HepG2 (cell line): ENCODE results near the gene RBM14. TPM values are rescaled to one million over a fixed set of nuclear protein-coding genes. Genes with fewer than 3 reads are reported as not detected.

Experiments used
- ATAC-seq: fragments of 200-7000 bp; cut with Tn5 transposase; 3 replicates; pipeline ENCODE4 v1.9.1; 2020; ENCODE audit warnings: mild to moderate bottlenecking, moderate library complexity
- BruUV-seq: library from RNA; stranded (reverse); fragments of 400-500 nt; replicated peaks from 2 replicates; lab custom pipeline; 2021; lab: Mats Ljungman, UMichigan
- CTCF ChIA-PET: fragments of 300-600 bp; formaldehyde crosslinking; extraction: SDS; loops from one replicate; lab custom pipeline; 2021; ENCODE audit warnings: low total read pairs, inconsistent platforms, low intra/inter-chr PET ratio; lab: Yijun Ruan, JAX
- POLR2A ChIA-PET: fragments of 350-600 bp; sonication (Branson Sonifier 250); formaldehyde crosslinking; loops from one replicate; lab custom pipeline; 2020; ENCODE audit warnings: antibody characterized with exemption, inconsistent platforms; lab: Yijun Ruan, JAX
- DNase-seq: peaks from one replicate; pipeline ENCODE4 v3.0.0-alpha.2; 2015; ENCODE audit warnings: low spot score
- FAIRE-seq: peaks from 3 replicates; lab custom pipeline; 2011; peaks lifted over from hg19 to GRCh38; lab: Jason Lieb, UNC
- H2AFZ ChIP-seq: one replicate; pipeline ENCODE4 v1.6.1; 2011; ENCODE audit warnings: low read length, inconsistent platforms
- H3K27ac ChIP-seq: fragments of 300-600 bp; 3 replicates; pipeline ENCODE4 v1.8.0; 2011; ENCODE audit warnings: mixed run types, mild to moderate bottlenecking, mixed read lengths, low read length, inconsistent platforms; ENCODE audit not compliant: insufficient read depth; ENCODE audit errors: extremely low read length
- H3K27me3 ChIP-seq, 2 experiments: fragments of 200-600 bp in 1 of 2; 2 replicates in 1 of 2; 3 replicates in 1 of 2; pipeline versions ENCODE4 v1.6.0 to v1.8.0; 2011; ENCODE audit warnings: low read length in 2 of 2, mild to moderate bottlenecking in 2 of 2, moderate library complexity in 2 of 2, inconsistent platforms in 1 of 2; ENCODE audit not compliant: insufficient read depth in 2 of 2, control insufficient read depth in 1 of 2
- H3K36me3 ChIP-seq, 2 experiments: fragments of 200-600 bp in 1 of 2; replicated peaks in 1 of 2; 2 replicates in 1 of 2; 3 replicates in 1 of 2; pipeline versions ENCODE4 v1.5.1 to v1.8.0; 2011; ENCODE audit warnings: low read length in 2 of 2, inconsistent platforms in 1 of 2; ENCODE audit not compliant: insufficient read depth in 2 of 2, control insufficient read depth in 1 of 2
- H3K4me1 ChIP-seq: 2 replicates; pipeline ENCODE4 v1.5.1; 2012; ENCODE audit warnings: low read length, inconsistent platforms; ENCODE audit not compliant: insufficient read depth
- H3K4me2 ChIP-seq: 2 replicates; pipeline ENCODE4 v1.6.0; 2011; ENCODE audit warnings: low read depth, low read length, inconsistent platforms
- H3K4me3 ChIP-seq, 3 experiments: fragments of 200-600 bp in 1 of 3; sonication (generic), shearing (Covaris generic) in 1 of 3; replicated peaks in 1 of 3; 2 replicates each; pipeline ENCODE4 v1.5.1; 2011 to 2016; ENCODE audit warnings: low read length in 3 of 3, inconsistent platforms in 2 of 3, low read depth in 2 of 3, mild to moderate bottlenecking in 2 of 3, control low read depth in 1 of 3, mixed read lengths in 1 of 3; ENCODE audit not compliant: insufficient read depth in 1 of 3
- H3K79me2 ChIP-seq: one replicate; pipeline ENCODE4 v1.6.1; 2011; ENCODE audit warnings: low read length, inconsistent platforms; ENCODE audit not compliant: insufficient read depth
- H3K9ac ChIP-seq: 2 replicates; pipeline ENCODE4 v1.6.0; 2011; ENCODE audit warnings: mild to moderate bottlenecking, low read depth, low read length, inconsistent platforms; ENCODE audit not compliant: insufficient read depth
- H3K9me3 ChIP-seq: 2 replicates; pipeline ENCODE4 v1.5.1; 2012; ENCODE audit warnings: mild to moderate bottlenecking, low read length
- H4K20me1 ChIP-seq: 2 replicates; pipeline ENCODE4 v1.6.0; 2011; ENCODE audit warnings: inconsistent platforms, mild to moderate bottlenecking, low read length, moderate library complexity; ENCODE audit not compliant: insufficient read depth
- AGO2 ChIP-seq: fragments of 200-400 bp; formaldehyde crosslinking; optimal IDR thresholded peaks from 2 replicates; pipeline ENCODE3; 2017; ENCODE audit warnings: mild to moderate bottlenecking, low read depth, low read length, moderate library complexity
- ELF1 ChIP-seq: sonication (generic); formaldehyde crosslinking; IDR thresholded peaks from 2 replicates; pipeline ENCODE4 v1.4.0; 2020; ENCODE audit warnings: missing genetic modification reagents
- KLF16 ChIP-seq, 2 experiments: sonication (generic) in 1 of 2; formaldehyde crosslinking in 1 of 2; IDR thresholded peaks; 2 replicates each; pipeline versions ENCODE4 v1.6.1 to v1.8.0; 2016 to 2023; ENCODE audit warnings: missing genetic modification reagents in 2 of 2, missing compliant biosample characterization in 1 of 2
- MZF1 ChIP-seq: sonication (generic); formaldehyde crosslinking; IDR thresholded peaks from 2 replicates; pipeline ENCODE4 v1.8.1; 2023; ENCODE audit warnings: mild to moderate bottlenecking, missing genetic modification reagents, borderline replicate concordance
- NAIF1 ChIP-seq: sonication (generic); formaldehyde crosslinking; IDR thresholded peaks from 2 replicates; pipeline ENCODE4 v1.5.0; 2020; ENCODE audit warnings: mild to moderate bottlenecking, missing genetic modification reagents, borderline replicate concordance
- NFE2L1 ChIP-seq: sonication (generic); formaldehyde crosslinking; IDR thresholded peaks from 2 replicates; pipeline ENCODE4 v1.4.0; 2020; ENCODE audit warnings: missing genetic modification reagents, mild to moderate bottlenecking, borderline replicate concordance
- NR2C2 ChIP-seq: sonication (generic); formaldehyde crosslinking; IDR thresholded peaks from 2 replicates; pipeline ENCODE4 v1.4.0; 2020; ENCODE audit warnings: missing genetic modification reagents, mild to moderate bottlenecking, moderate library complexity, borderline replicate concordance
- RAD51 ChIP-seq: fragments of 450-650 bp; IDR thresholded peaks from 2 replicates; pipeline ENCODE4 v1.6.1; 2016; ENCODE audit warnings: borderline replicate concordance
- SALL1 ChIP-seq: sonication (generic); formaldehyde crosslinking; IDR thresholded peaks from 2 replicates; pipeline ENCODE4 v1.8.0; 2022; ENCODE audit warnings: mild to moderate bottlenecking, missing genetic modification reagents
- SKI ChIP-seq: fragments of 450-650 bp; IDR thresholded peaks from one replicate; pipeline ENCODE4 v1.6.1; 2018; ENCODE audit warnings: mild to moderate bottlenecking; ENCODE audit not compliant: partially characterized antibody
- SSRP1 ChIP-seq: IDR thresholded peaks from 2 replicates; pipeline ENCODE4 v1.6.1; 2016; ENCODE audit warnings: control low read depth
- TSC22D2 ChIP-seq: sonication (generic); formaldehyde crosslinking; IDR thresholded peaks from 2 replicates; pipeline ENCODE4 v1.5.1; 2020; ENCODE audit warnings: missing genetic modification reagents, mild to moderate bottlenecking, borderline replicate concordance
- ZFP36 ChIP-seq: fragments of 150-350 bp; IDR thresholded peaks from 2 replicates; pipeline ENCODE4 v1.6.1; 2018; ENCODE audit warnings: borderline replicate concordance, low read length, low read depth; ENCODE audit not compliant: partially characterized antibody
- ZKSCAN5 ChIP-seq: sonication (generic); formaldehyde crosslinking; IDR thresholded peaks from 2 replicates; pipeline ENCODE4 v1.5.1; 2020; ENCODE audit warnings: mild to moderate bottlenecking, missing genetic modification reagents
- ZNF260 ChIP-seq: sonication (generic); formaldehyde crosslinking; IDR thresholded peaks from 2 replicates; pipeline ENCODE4 v1.4.0; 2020; ENCODE audit warnings: missing genetic modification reagents, low read depth, mild to moderate bottlenecking, borderline replicate concordance
- ZNF264 ChIP-seq: sonication (generic); formaldehyde crosslinking; IDR thresholded peaks from 2 replicates; pipeline ENCODE4 v1.4.0; 2020; ENCODE audit warnings: missing genetic modification reagents
- ZNF33A ChIP-seq: sonication (generic); formaldehyde crosslinking; IDR thresholded peaks from 2 replicates; pipeline ENCODE4 v1.5.1; 2020; ENCODE audit warnings: missing genetic modification reagents, mild to moderate bottlenecking, moderate library complexity, borderline replicate concordance
- ZNF589 ChIP-seq: sonication (generic); formaldehyde crosslinking; conservative IDR thresholded peaks from 2 replicates; pipeline ENCODE4 v1.8.0; 2022; ENCODE audit warnings: mild to moderate bottlenecking, moderate library complexity, missing genetic modification reagents
- ZNF616 ChIP-seq: sonication (generic); formaldehyde crosslinking; IDR thresholded peaks from 2 replicates; pipeline ENCODE4 v1.5.0; 2020; ENCODE audit warnings: low read depth, mild to moderate bottlenecking, missing genetic modification reagents
- ZZZ3 ChIP-seq: sonication (generic); formaldehyde crosslinking; IDR thresholded peaks from 2 replicates; pipeline ENCODE4 v1.4.0; 2020; ENCODE audit warnings: missing genetic modification reagents, mild to moderate bottlenecking, borderline replicate concordance
- WGBS: methylation state at CpG from one replicate; pipeline ENCODE4 v1.1.6; 2017; ENCODE audit warnings: low lambda C conversion rate; 5-methylcytosine and 5-hydroxymethylcytosine counted together
- in situ Hi-C: cut with HindIII; loops from 2 replicates; pipeline ENCODE4 v1.10.0; 2017; ENCODE audit warnings: low pct_unique_long_range_greater_than_20kb; ENCODE audit not compliant: extremely low pct_ligation_motif_present
- intact Hi-C: fragments of 100-400 bp; cut with micrococcal nuclease; formaldehyde crosslinking; loops from one replicate; pipeline ENCODE4 v1.10.0; 2022; ENCODE audit not compliant: unreplicated experiment
- polyA plus RNA-seq, 8 experiments: library from polyadenylated mRNA; depleted of rRNA in 3 of 8; stranded (reverse) in 7 of 8; unstranded in 1 of 8; fragments of >200 nt; fragmentation: Illumina TruSeq in 4 of 8; extraction: Trizol in 4 of 8; gene quantifications; 2 replicates each; pipeline versions ENCODE4 v1.2.1 to v1.2.3, GENCODE V29; 2011 to 2016; ENCODE audit warnings: low read depth in 4 of 8, missing spikeins in 1 of 8, mixed read lengths in 1 of 8; ENCODE audit not compliant: insufficient read depth in 1 of 8
- total RNA-seq, 5 experiments: library from RNA; depleted of rRNA; stranded (reverse); fragments of >200 nt; fragmentation: Illumina TruSeq; extraction: Trizol; gene quantifications; 2 replicates each; pipeline ENCODE4 v1.2.3, GENCODE V29; 2016; ENCODE audit warnings: low read depth in 1 of 5
- TF ChIP-seq, protein P1 (sequence below): sonication (generic); formaldehyde crosslinking; IDR thresholded peaks from 2 replicates; pipeline ENCODE4 v1.5.0; 2020; ENCODE audit warnings: mild to moderate bottlenecking, missing genetic modification reagents

The RBM14 gene
- total and polyA plus RNA-seq, 2 of the 13 experiments (the other 11 are each of a cell fraction or from before 2014, with no cell fraction given), result 12.7 to 44.1 TPM

DNA sequence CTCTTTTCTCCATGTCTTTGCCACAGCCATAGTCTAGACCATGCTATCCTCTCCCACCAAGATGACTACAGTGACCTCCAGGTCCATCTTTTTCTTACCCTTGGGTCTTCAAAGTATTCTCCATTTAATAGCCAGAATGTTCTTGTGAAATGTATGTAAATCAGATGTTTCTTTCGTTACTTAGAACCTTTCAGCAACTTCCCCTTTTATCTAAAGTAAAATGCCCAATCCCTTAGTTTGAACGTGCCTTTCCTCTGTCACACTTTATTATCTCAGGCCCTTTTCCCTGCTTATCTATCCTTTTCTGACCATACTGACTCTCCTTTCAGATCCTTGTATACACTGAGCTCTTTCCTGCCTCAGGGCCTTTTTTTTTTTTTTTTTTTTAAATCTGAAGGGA lies 43.3 kb downstream of the RBM14 start (continued):
- TF ChIP-seq ZZZ3 (CRISPR knock-in tag), result no peak

DNA sequence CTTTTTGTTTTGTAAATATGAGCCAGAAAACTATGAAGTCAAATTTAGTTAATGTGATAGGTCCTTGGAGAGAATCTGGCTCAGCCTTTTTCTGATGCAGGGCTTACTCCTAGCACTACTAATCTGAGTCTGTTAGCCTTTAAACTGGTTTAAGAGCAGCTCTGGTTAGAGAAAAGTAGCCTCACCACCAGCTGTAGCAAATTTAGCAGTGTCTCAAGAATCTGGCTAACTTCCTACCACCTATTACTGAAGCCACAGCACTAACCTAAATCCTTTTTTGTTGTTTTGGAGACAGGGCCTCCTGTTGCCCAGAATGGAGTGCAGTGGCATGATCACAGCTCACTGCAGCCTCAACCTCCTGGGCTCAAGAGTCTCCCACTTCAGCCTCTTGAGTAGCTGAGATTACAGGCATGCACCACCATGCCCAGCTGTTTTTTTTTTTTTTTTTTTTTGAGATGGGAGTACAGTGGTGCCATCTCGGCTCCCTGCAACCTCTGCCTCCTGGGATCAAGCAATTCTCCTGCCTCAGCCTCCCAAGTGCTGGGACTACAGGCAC lies 47.4 kb downstream of the RBM14 start:
- no peak for DNase-seq
- no peak for ATAC-seq
- H3K4me2 ChIP-seq, result no peak overlapping the region
- no peaks in the 10 kb centered on the region for H4K20me1 ChIP-seq
- CTCF ChIA-PET, result no interaction called here
- FAIRE-seq, result no peak
- 100% methylated on average over 1 of the region's 1 CpG for WGBS
- H3K36me3 ChIP-seq, result peaks cover 8 to 51% of the 10 kb centered on the region in 2 experiments
- no peaks in the 10 kb centered on the region for H3K27me3 ChIP-seq
- no peak overlapping the region for H2AFZ ChIP-seq
- in situ Hi-C loops (no loop called here), intact Hi-C loops (no loop called here)
- no peaks in the 10 kb centered on the region for H3K9me3 ChIP-seq
- H3K4me1 ChIP-seq, result no peaks in the 10 kb centered on the region
- no TSS peak for BruUV-seq
- H3K4me3 ChIP-seq, result no peak overlapping the region
- peaks cover 3% of the 10 kb centered on the region for H3K79me2 ChIP-seq
- no peak overlapping the region for H3K9ac ChIP-seq
- TF ChIP-seq SSRP1 (CRISPR knock-in tag) (no peak), NAIF1 (no peak), RAD51 (no peak), ZNF260 (no peak), ZNF616 (CRISPR knock-in tag) (no peak), ELF1 (CRISPR knock-in tag) (no peak), SALL1 (CRISPR knock-in tag) (no peak), NFE2L1 (no peak), ZFP36 (no peak), ZNF589 (no peak), ZNF33A (CRISPR knock-in tag) (no peak), ZKSCAN5 (CRISPR knock-in tag) (no peak), AGO2 (no peak), ZNF264 (no peak), KLF16 (CRISPR knock-in tag; IDR thresholded peaks at IDR 0.05) (no peak), MZF1 (CRISPR knock-in tag) (no peak), NR2C2 (no peak), SKI (no peak), TSC22D2 (CRISPR knock-in tag) (no peak)
- TF ChIP-seq, protein P1, sequence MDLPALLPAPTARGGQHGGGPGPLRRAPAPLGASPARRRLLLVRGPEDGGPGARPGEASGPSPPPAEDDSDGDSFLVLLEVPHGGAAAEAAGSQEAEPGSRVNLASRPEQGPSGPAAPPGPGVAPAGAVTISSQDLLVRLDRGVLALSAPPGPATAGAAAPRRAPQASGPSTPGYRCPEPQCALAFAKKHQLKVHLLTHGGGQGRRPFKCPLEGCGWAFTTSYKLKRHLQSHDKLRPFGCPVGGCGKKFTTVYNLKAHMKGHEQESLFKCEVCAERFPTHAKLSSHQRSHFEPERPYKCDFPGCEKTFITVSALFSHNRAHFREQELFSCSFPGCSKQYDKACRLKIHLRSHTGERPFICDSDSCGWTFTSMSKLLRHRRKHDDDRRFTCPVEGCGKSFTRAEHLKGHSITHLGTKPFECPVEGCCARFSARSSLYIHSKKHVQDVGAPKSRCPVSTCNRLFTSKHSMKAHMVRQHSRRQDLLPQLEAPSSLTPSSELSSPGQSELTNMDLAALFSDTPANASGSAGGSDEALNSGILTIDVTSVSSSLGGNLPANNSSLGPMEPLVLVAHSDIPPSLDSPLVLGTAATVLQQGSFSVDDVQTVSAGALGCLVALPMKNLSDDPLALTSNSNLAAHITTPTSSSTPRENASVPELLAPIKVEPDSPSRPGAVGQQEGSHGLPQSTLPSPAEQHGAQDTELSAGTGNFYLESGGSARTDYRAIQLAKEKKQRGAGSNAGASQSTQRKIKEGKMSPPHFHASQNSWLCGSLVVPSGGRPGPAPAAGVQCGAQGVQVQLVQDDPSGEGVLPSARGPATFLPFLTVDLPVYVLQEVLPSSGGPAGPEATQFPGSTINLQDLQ (CRISPR knock-in tag), result no peak
- no peak overlapping the region for H3K27ac ChIP-seq
- POLR2A ChIA-PET, result interaction anchor here (1.3 kb wide), 1 partner anchor 9 kb away, joined by 4 read pairs; no protein-coding TSS in a partner anchor
